ENCODE measurements around the gene KRT32.

GRCh38 chr17:41437254-41437653 lies 29.9 kb downstream of the KRT32 start:
- no peak for TF ChIP-seq CTCF (IDR thresholded peaks at IDR 0.05 in 4 of 5, conservative IDR thresholded peaks at IDR 0.05 in 1 of 5)
- TF ChIP-seq POLR2A (IDR thresholded peaks at IDR 0.05): no peak
